Right lobe of liver (tissue), 4 donors: ENCODE results near the gene FADS2.

Source experiments
- POLR2A ChIP-seq: fragments of 450-650 bp; IDR thresholded peaks from one replicate; pipeline ENCODE4 v1.6.1; 2017; ENCODE audit warnings: antibody characterized with exemption, mild to moderate bottlenecking
- TF ChIP-seq, protein P1 (sequence below), 4 donors: fragments of 200-600 bp in 3 of 4; fragments of 450-650 bp in 1 of 4; IDR thresholded peaks; one replicate each; pipeline versions ENCODE4 v1.5.1 to v1.8.0; 2016 to 2022; ENCODE audit warnings: antibody characterized with exemption in 4 of 4, mild to moderate bottlenecking in 2 of 4
- donor health status: DM: no; HTN: no; CAD: no.
- donor health status: DM: no; HTN: no; CAD: no.
- donor health status: DM: no; HTN: yes; CAD: no.

DNA sequence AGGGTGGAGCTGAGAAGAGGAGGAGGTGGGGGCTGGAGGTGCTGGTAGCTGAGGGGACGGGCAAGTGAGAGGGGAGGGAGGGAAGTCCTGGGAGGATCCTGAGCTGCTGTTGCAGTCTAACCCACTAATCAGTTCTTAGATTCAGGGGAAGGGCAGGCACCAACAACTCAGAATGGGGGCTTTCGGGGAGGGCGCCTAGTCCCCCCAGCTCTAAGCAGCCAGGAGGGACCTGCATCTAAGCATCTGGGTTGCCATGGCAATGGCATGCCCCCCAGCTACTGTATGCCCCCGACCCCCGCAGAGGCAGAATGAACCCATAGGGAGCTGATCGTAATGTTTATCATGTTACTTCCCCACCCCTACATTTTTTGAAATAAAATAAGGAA is 38.9 kb downstream of the FADS2 start:
- TF ChIP-seq, protein P1, sequence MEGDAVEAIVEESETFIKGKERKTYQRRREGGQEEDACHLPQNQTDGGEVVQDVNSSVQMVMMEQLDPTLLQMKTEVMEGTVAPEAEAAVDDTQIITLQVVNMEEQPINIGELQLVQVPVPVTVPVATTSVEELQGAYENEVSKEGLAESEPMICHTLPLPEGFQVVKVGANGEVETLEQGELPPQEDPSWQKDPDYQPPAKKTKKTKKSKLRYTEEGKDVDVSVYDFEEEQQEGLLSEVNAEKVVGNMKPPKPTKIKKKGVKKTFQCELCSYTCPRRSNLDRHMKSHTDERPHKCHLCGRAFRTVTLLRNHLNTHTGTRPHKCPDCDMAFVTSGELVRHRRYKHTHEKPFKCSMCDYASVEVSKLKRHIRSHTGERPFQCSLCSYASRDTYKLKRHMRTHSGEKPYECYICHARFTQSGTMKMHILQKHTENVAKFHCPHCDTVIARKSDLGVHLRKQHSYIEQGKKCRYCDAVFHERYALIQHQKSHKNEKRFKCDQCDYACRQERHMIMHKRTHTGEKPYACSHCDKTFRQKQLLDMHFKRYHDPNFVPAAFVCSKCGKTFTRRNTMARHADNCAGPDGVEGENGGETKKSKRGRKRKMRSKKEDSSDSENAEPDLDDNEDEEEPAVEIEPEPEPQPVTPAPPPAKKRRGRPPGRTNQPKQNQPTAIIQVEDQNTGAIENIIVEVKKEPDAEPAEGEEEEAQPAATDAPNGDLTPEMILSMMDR (IDR thresholded peaks at IDR 0.05): no peak
- TF ChIP-seq POLR2A: no peak
